HuH-7 (cell line): ENCODE results near the gene TP53I11.

Experiments used
- DNase-seq: peaks from one replicate; pipeline ENCODE4 v3.0.0; 2011; ENCODE audit warnings: low spot score

Gene TP53I11

GRCh38 chr11:44939673-44940395 is 10.8 kb downstream of the TP53I11 start:
- no peak for DNase-seq

GRCh38 chr11:44938066-44938691 is 12.5 kb downstream of the TP53I11 start:
- DNase-seq, result no peak

GRCh38 chr11:44936951-44937543 is 13.6 kb downstream of the TP53I11 start:
- no peak for DNase-seq

GRCh38 chr11:44936525-44936924 is 14.2 kb downstream of the TP53I11 start:
- peak; percentile 91 for DNase-seq

GRCh38 chr11:44934735-44935250 is 15.9 kb downstream of the TP53I11 start:
- DNase-seq, result no peak

GRCh38 chr11:44934110-44934509 is 16.6 kb downstream of the TP53I11 start:
- DNase-seq, result no peak

GRCh38 chr11:44931466-44931865 is 19.2 kb downstream of the TP53I11 start:
- DNase-seq, result no peak

GRCh38 chr11:44930588-44931302 is 19.9 kb downstream of the TP53I11 start:
- DNase-seq, result no peak

- DNase-seq, result no peak
These were observed 21.9 kb downstream of the TP53I11 start for GRCh38 chr11:44928816-44929215.

GRCh38 chr11:44928144-44928543 is 22.5 kb downstream of the TP53I11 start:
- DNase-seq, result no peak

GRCh38 chr11:44927174-44927661 is 23.5 kb downstream of the TP53I11 start:
- DNase-seq, result peak; percentile 82

GRCh38 chr11:44926036-44926435 is 24.6 kb downstream of the TP53I11 start:
- DNase-seq, result no peak

- DNase-seq, result no peak
These were observed 26.9 kb downstream of the TP53I11 start for GRCh38 chr11:44923806-44924205.

- no peak for DNase-seq
These were observed 27.6 kb downstream of the TP53I11 start for GRCh38 chr11:44923115-44923514.

- DNase-seq, result no peak
These were observed 30.2 kb downstream of the TP53I11 start for GRCh38 chr11:44920451-44920850.

- no peak for DNase-seq
These were observed 32.9 kb downstream of the TP53I11 start for GRCh38 chr11:44917741-44918140.

GRCh38 chr11:44916801-44917385 is 33.8 kb downstream of the TP53I11 start:
- DNase-seq, result no peak

- no peak for DNase-seq
These were observed 34.4 kb downstream of the TP53I11 start for GRCh38 chr11:44916331-44916730.

- DNase-seq, result no peak
These were observed 35.1 kb downstream of the TP53I11 start for GRCh38 chr11:44915621-44916020.

- no peak for DNase-seq
These were observed 35.7 kb downstream of the TP53I11 start for GRCh38 chr11:44915004-44915403.

GRCh38 chr11:44914105-44914504 is 36.6 kb downstream of the TP53I11 start:
- no peak for DNase-seq

GRCh38 chr11:44913502-44913901 is 37.2 kb downstream of the TP53I11 start:
- DNase-seq, result no peak
